GM23338 (cell line): ENCODE measurements around the gene HMOX2. TPM values are rescaled to one million over a fixed set of nuclear protein-coding genes. Genes with fewer than 3 reads are reported as not detected.

Experiments used
- ATAC-seq: fragments of 200-7000 bp; cut with Tn5 transposase; 3 replicates; pipeline ENCODE4 v1.9.1; 2020
- DNase-seq: peaks from one replicate; pipeline ENCODE4 v3.0.0-alpha.2; 2015; ENCODE audit warnings: low spot score
- H2AFZ ChIP-seq: fragments of 200-600 bp; sonication (generic); 2 replicates; pipeline ENCODE4 v1.8.0; 2016; ENCODE audit warnings: antibody characterized with exemption, mild to moderate bottlenecking, moderate library complexity
- H3F3A ChIP-seq: fragments of 200-600 bp; sonication (generic); replicated peaks from 2 replicates; pipeline ENCODE4 v1.8.0; 2017; ENCODE audit warnings: antibody characterized with exemption, mixed run types, low read depth
- H3K27ac ChIP-seq: fragments of 200-600 bp; sonication (generic); 2 replicates; pipeline ENCODE4 v1.6.1; 2016; ENCODE audit warnings: low read depth
- H3K27me3 ChIP-seq: fragments of 200-600 bp; sonication (generic); 2 replicates; pipeline ENCODE4 v1.8.0; 2016; ENCODE audit warnings: mild to moderate bottlenecking, mixed run types, moderate library complexity; ENCODE audit not compliant: insufficient read depth
- H3K36me3 ChIP-seq: fragments of 200-600 bp; sonication (generic); 2 replicates; pipeline ENCODE4 v1.8.0; 2016; ENCODE audit warnings: mild to moderate bottlenecking; ENCODE audit not compliant: insufficient read depth
- H3K4me1 ChIP-seq: fragments of 200-600 bp; sonication (generic); 2 replicates; pipeline ENCODE4 v1.8.0; 2016; ENCODE audit warnings: mild to moderate bottlenecking, moderate library complexity; ENCODE audit not compliant: insufficient read depth
- H3K4me2 ChIP-seq: fragments of 200-600 bp; sonication (generic); 2 replicates; pipeline ENCODE4 v1.7.1; 2017; ENCODE audit warnings: mixed run types
- H3K4me3 ChIP-seq: fragments of 200-600 bp; sonication (generic); 2 replicates; pipeline ENCODE4 v1.6.1; 2016; ENCODE audit warnings: mixed run types
- H3K79me2 ChIP-seq: fragments of 200-600 bp; sonication (generic); replicated peaks from 2 replicates; pipeline ENCODE4 v1.8.0; 2017; ENCODE audit warnings: mild to moderate bottlenecking; ENCODE audit not compliant: insufficient read depth
- H3K9me2 ChIP-seq: fragments of 200-600 bp; sonication (generic); 2 replicates; pipeline ENCODE4 v1.8.0; 2017; ENCODE audit not compliant: insufficient read depth
- H4K20me1 ChIP-seq: fragments of 200-600 bp; sonication (generic); replicated peaks from 2 replicates; pipeline ENCODE4 v1.8.0; 2017; ENCODE audit warnings: mild to moderate bottlenecking; ENCODE audit not compliant: insufficient read depth
- H3K27ac Mint-ChIP-seq: 2 replicates; pipeline ENCODE4 v1.8.0; 2020; ENCODE audit warnings: inconsistent platforms, mild to moderate bottlenecking, moderate library complexity, mixed read lengths
- H3K27me3 Mint-ChIP-seq: 3 replicates; pipeline ENCODE4 v1.8.0; 2022; ENCODE audit warnings: low read depth, mild to moderate bottlenecking, moderate library complexity, mixed read lengths, inconsistent platforms; ENCODE audit not compliant: insufficient read depth, poor library complexity
- H3K36me3 Mint-ChIP-seq: 3 replicates; pipeline ENCODE4 v1.8.0; 2021; ENCODE audit warnings: low read depth, mild to moderate bottlenecking, inconsistent platforms, moderate library complexity, mixed read lengths
- H3K4me1 Mint-ChIP-seq: 3 replicates; pipeline ENCODE4 v1.8.0; 2020; ENCODE audit warnings: mild to moderate bottlenecking, inconsistent platforms, mixed read lengths
- H3K4me3 Mint-ChIP-seq: 3 replicates; pipeline ENCODE4 v1.8.0; 2021; ENCODE audit warnings: moderate library complexity, mild to moderate bottlenecking, inconsistent platforms, mixed read lengths
- H3K9me3 Mint-ChIP-seq: 3 replicates; pipeline ENCODE4 v1.8.0; 2020; ENCODE audit warnings: moderate library complexity, mild to moderate bottlenecking, inconsistent platforms, mixed read lengths
- CREB1 ChIP-seq: fragments of 250-450 bp; sonication (Bioruptor Pico); IDR thresholded peaks from 2 replicates; pipeline ENCODE4 v1.5.0; 2020; ENCODE audit warnings: low read depth, mild to moderate bottlenecking, moderate library complexity
- ETS1 ChIP-seq: IDR thresholded peaks from 2 replicates; pipeline ENCODE4 v1.6.1; 2016; ENCODE audit warnings: antibody characterized with exemption
- EZH2 ChIP-seq: fragments of 200-600 bp; sonication (generic); IDR thresholded peaks from one replicate; pipeline ENCODE4 v1.8.0; 2017; ENCODE audit warnings: antibody characterized with exemption, mild to moderate bottlenecking, low read depth; ENCODE audit not compliant: unreplicated experiment
- EZH2phosphoT487 ChIP-seq: fragments of 200-600 bp; sonication (generic); IDR thresholded peaks from one replicate; pipeline ENCODE4 v1.8.1; 2018; ENCODE audit warnings: antibody characterized with exemption; ENCODE audit not compliant: unreplicated experiment
- JUNB ChIP-seq: IDR thresholded peaks from one replicate; pipeline ENCODE4 v1.6.1; 2016; ENCODE audit warnings: antibody characterized with exemption; ENCODE audit not compliant: unreplicated experiment
- NANOG ChIP-seq: IDR thresholded peaks from 2 replicates; pipeline ENCODE4 v1.6.1; 2016; ENCODE audit warnings: antibody characterized with exemption, borderline replicate concordance
- POLR2AphosphoS5 ChIP-seq: IDR thresholded peaks from 2 replicates; pipeline ENCODE4 v1.6.1; 2016; ENCODE audit warnings: antibody characterized with exemption, low read depth
- STAT1 ChIP-seq: IDR thresholded peaks from one replicate; pipeline ENCODE4 v1.6.1; 2016; ENCODE audit warnings: antibody characterized with exemption; ENCODE audit not compliant: unreplicated experiment
- ZNF114 ChIP-seq: fragments of 250-450 bp; sonication (Bioruptor Pico); IDR thresholded peaks from 2 replicates; pipeline ENCODE4 v1.5.0; 2020; ENCODE audit warnings: mild to moderate bottlenecking, moderate library complexity
- ZNF331 ChIP-seq: fragments of 250-450 bp; sonication (Bioruptor Pico); IDR thresholded peaks from 2 replicates; pipeline ENCODE4 v1.5.0; 2020; ENCODE audit warnings: low read depth, mild to moderate bottlenecking, moderate library complexity
- polyA plus RNA-seq: library from polyadenylated mRNA; unstranded; fragments of >200 nt; fragmentation: Nextera tagmentation; extraction: Ambion mirVana; gene quantifications from 2 replicates; pipeline ENCODE4 v1.2.1, GENCODE V29; 2016
- total RNA-seq: library from RNA; depleted of rRNA; stranded (reverse); fragments of >200 nt; shearing (Covaris generic); gene quantifications from 2 replicates; pipeline ENCODE4 v1.2.3, GENCODE V29; 2014
- TF ChIP-seq, protein P1 (sequence below), 2 experiments: fragments of 200-600 bp in 1 of 2; sonication (generic) in 1 of 2; conservative IDR thresholded peaks; 2 replicates each; pipeline versions ENCODE4 v1.5.1 to v1.6.1; 2016 to 2017; ENCODE audit warnings: antibody characterized with exemption in 2 of 2, low read depth in 2 of 2, mild to moderate bottlenecking in 2 of 2, moderate library complexity in 1 of 2
- TF ChIP-seq, protein P2 (sequence below): fragments of 250-450 bp; sonication (Bioruptor Pico); IDR thresholded peaks from 2 replicates; pipeline ENCODE4 v1.5.0; 2020; ENCODE audit warnings: mild to moderate bottlenecking, moderate library complexity
- TF ChIP-seq, protein P3 (sequence below): IDR thresholded peaks from one replicate; pipeline ENCODE4 v1.6.1; 2018; ENCODE audit warnings: antibody characterized with exemption; ENCODE audit not compliant: unreplicated experiment

HMOX2 gene
- total and polyA plus RNA-seq, 2 experiments from 2014 or later: 33.0 to 38.1 TPM

- DNase-seq: no peak
- Mint-ChIP-seq H3K9me3 (peaks cover 2% of the 10 kb centered on the region; the same call in 1 of the 3 replicates), H3K4me3 (no peak overlapping the region), H3K27ac (no peak overlapping the region), H3K36me3 (peaks cover 8% of the 10 kb centered on the region), H3K4me1 (no peaks in the 10 kb centered on the region), H3K27me3 (no peaks in the 10 kb centered on the region)
- no peak for ATAC-seq
- Histone ChIP-seq H3K79me2 (peaks cover 7% of the 10 kb centered on the region; the same call in 1 of the 2 replicates), H4K20me1 (peaks cover 6% of the 10 kb centered on the region; the same call in 1 of the 2 replicates), H3F3A (0 out of 2 replicates have a peak, but pooled peaks cover 3% of the 10 kb centered on the region), H3K9me2 (no peaks in the 10 kb centered on the region), H3K36me3 (no peaks in the 10 kb centered on the region), H3K4me1 (no peaks in the 10 kb centered on the region), H3K4me2 (no peak overlapping the region), H3K27me3 (no peaks in the 10 kb centered on the region), H3K4me3 (no peak overlapping the region), H3K27ac (no peak overlapping the region), H2AFZ (no peak overlapping the region)
- TF ChIP-seq JUNB: no peak
- TF ChIP-seq NANOG: no peak
- TF ChIP-seq, protein P1, sequence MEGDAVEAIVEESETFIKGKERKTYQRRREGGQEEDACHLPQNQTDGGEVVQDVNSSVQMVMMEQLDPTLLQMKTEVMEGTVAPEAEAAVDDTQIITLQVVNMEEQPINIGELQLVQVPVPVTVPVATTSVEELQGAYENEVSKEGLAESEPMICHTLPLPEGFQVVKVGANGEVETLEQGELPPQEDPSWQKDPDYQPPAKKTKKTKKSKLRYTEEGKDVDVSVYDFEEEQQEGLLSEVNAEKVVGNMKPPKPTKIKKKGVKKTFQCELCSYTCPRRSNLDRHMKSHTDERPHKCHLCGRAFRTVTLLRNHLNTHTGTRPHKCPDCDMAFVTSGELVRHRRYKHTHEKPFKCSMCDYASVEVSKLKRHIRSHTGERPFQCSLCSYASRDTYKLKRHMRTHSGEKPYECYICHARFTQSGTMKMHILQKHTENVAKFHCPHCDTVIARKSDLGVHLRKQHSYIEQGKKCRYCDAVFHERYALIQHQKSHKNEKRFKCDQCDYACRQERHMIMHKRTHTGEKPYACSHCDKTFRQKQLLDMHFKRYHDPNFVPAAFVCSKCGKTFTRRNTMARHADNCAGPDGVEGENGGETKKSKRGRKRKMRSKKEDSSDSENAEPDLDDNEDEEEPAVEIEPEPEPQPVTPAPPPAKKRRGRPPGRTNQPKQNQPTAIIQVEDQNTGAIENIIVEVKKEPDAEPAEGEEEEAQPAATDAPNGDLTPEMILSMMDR (conservative IDR thresholded peaks at IDR 0.05; ENCODE audit: low read depth in 2 of 2): no peak
- TF ChIP-seq EZH2phosphoT487: no peak
- no peak for TF ChIP-seq ZNF331
- TF ChIP-seq, protein P2, sequence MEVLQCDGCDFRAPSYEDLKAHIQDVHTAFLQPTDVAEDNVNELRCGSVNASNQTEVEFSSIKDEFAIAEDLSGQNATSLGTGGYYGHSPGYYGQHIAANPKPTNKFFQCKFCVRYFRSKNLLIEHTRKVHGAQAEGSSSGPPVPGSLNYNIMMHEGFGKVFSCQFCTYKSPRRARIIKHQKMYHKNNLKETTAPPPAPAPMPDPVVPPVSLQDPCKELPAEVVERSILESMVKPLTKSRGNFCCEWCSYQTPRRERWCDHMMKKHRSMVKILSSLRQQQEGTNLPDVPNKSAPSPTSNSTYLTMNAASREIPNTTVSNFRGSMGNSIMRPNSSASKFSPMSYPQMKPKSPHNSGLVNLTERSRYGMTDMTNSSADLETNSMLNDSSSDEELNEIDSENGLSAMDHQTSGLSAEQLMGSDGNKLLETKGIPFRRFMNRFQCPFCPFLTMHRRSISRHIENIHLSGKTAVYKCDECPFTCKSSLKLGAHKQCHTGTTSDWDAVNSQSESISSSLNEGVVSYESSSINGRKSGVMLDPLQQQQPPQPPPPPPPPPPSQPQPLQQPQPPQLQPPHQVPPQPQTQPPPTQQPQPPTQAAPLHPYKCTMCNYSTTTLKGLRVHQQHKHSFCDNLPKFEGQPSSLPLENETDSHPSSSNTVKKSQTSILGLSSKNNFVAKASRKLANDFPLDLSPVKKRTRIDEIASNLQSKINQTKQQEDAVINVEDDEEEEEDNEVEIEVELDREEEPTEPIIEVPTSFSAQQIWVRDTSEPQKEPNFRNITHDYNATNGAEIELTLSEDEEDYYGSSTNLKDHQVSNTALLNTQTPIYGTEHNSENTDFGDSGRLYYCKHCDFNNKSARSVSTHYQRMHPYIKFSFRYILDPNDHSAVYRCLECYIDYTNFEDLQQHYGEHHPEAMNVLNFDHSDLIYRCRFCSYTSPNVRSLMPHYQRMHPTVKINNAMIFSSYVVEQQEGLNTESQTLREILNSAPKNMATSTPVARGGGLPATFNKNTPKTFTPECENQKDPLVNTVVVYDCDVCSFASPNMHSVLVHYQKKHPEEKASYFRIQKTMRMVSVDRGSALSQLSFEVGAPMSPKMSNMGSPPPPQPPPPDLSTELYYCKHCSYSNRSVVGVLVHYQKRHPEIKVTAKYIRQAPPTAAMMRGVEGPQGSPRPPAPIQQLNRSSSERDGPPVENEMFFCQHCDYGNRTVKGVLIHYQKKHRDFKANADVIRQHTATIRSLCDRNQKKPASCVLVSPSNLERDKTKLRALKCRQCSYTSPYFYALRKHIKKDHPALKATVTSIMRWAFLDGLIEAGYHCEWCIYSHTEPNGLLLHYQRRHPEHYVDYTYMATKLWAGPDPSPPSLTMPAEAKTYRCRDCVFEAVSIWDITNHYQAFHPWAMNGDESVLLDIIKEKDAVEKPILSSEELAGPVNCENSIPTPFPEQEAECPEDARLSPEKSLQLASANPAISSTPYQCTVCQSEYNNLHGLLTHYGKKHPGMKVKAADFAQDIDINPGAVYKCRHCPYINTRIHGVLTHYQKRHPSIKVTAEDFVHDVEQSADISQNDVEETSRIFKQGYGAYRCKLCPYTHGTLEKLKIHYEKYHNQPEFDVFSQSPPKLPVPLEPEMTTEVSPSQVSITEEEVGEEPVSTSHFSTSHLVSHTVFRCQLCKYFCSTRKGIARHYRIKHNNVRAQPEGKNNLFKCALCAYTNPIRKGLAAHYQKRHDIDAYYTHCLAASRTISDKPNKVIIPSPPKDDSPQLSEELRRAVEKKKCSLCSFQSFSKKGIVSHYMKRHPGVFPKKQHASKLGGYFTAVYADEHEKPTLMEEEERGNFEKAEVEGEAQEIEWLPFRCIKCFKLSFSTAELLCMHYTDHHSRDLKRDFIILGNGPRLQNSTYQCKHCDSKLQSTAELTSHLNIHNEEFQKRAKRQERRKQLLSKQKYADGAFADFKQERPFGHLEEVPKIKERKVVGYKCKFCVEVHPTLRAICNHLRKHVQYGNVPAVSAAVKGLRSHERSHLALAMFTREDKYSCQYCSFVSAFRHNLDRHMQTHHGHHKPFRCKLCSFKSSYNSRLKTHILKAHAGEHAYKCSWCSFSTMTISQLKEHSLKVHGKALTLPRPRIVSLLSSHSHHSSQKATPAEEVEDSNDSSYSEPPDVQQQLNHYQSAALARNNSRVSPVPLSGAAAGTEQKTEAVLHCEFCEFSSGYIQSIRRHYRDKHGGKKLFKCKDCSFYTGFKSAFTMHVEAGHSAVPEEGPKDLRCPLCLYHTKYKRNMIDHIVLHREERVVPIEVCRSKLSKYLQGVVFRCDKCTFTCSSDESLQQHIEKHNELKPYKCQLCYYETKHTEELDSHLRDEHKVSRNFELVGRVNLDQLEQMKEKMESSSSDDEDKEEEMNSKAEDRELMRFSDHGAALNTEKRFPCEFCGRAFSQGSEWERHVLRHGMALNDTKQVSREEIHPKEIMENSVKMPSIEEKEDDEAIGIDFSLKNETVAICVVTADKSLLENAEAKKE: no peak
- TF ChIP-seq ZNF114 (CRISPR knock-in tag): no peak
- TF ChIP-seq, protein P3, sequence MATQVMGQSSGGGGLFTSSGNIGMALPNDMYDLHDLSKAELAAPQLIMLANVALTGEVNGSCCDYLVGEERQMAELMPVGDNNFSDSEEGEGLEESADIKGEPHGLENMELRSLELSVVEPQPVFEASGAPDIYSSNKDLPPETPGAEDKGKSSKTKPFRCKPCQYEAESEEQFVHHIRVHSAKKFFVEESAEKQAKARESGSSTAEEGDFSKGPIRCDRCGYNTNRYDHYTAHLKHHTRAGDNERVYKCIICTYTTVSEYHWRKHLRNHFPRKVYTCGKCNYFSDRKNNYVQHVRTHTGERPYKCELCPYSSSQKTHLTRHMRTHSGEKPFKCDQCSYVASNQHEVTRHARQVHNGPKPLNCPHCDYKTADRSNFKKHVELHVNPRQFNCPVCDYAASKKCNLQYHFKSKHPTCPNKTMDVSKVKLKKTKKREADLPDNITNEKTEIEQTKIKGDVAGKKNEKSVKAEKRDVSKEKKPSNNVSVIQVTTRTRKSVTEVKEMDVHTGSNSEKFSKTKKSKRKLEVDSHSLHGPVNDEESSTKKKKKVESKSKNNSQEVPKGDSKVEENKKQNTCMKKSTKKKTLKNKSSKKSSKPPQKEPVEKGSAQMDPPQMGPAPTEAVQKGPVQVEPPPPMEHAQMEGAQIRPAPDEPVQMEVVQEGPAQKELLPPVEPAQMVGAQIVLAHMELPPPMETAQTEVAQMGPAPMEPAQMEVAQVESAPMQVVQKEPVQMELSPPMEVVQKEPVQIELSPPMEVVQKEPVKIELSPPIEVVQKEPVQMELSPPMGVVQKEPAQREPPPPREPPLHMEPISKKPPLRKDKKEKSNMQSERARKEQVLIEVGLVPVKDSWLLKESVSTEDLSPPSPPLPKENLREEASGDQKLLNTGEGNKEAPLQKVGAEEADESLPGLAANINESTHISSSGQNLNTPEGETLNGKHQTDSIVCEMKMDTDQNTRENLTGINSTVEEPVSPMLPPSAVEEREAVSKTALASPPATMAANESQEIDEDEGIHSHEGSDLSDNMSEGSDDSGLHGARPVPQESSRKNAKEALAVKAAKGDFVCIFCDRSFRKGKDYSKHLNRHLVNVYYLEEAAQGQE: no peak
- TF ChIP-seq CREB1 (CRISPR knock-in tag): no peak
- TF ChIP-seq EZH2: no peak
- no peak for TF ChIP-seq STAT1
- TF ChIP-seq POLR2AphosphoS5: no peak
- no peak for TF ChIP-seq ETS1
Measured at GRCh38 chr16:4487955-4488498, 11.8 kb downstream of the HMOX2 start.
